ENCODE measurements around the gene RNF113B. TPM values are rescaled to one million over a fixed set of nuclear protein-coding genes. Genes with fewer than 3 reads are reported as not detected.

Gene RNF113B
- not detected for total RNA-seq
- long read RNA-seq: 0 reads

GRCh38 chr13:98176777-98177608 lies at the start of gene RNF113B:
Gene RNF113B (minus strand): TSS chr13:98177269. CDS start chr13:98177236, 33 bp downstream.
- no peak for DNase-seq (ENCODE audit: low spot score)

GRCh38 chr13:98226496-98226895 lies 49.4 kb upstream of the RNF113B start:
- DNase-seq (ENCODE audit: low spot score): no peak

GRCh38 chr13:98225036-98225940 lies 48.2 kb upstream of the RNF113B start:
- no peak for DNase-seq (ENCODE audit: low spot score)

- no peak for DNase-seq (ENCODE audit: low spot score)
Observed at GRCh38 chr13:98224557-98224956, 47.5 kb upstream of the RNF113B start.

- DNase-seq (ENCODE audit: low spot score): no peak
Observed at GRCh38 chr13:98223741-98224140, 46.7 kb upstream of the RNF113B start.

GRCh38 chr13:98222816-98223215 lies 45.7 kb upstream of the RNF113B start:
- DNase-seq (ENCODE audit: low spot score): no peak

- no peak for DNase-seq (ENCODE audit: low spot score)
Observed at GRCh38 chr13:98222081-98222554, 45.0 kb upstream of the RNF113B start.

- DNase-seq (ENCODE audit: low spot score): no peak
Observed at GRCh38 chr13:98221234-98221633, 44.2 kb upstream of the RNF113B start.

GRCh38 chr13:98220271-98220791 lies 43.3 kb upstream of the RNF113B start:
- no peak for DNase-seq (ENCODE audit: low spot score)

- DNase-seq (ENCODE audit: low spot score): no peak
Observed at GRCh38 chr13:98219685-98220084, 42.6 kb upstream of the RNF113B start.

GRCh38 chr13:98217597-98217996 lies 40.5 kb upstream of the RNF113B start:
- DNase-seq (ENCODE audit: low spot score): no peak

- no peak for DNase-seq (ENCODE audit: low spot score)
Observed at GRCh38 chr13:98216711-98217285, 39.7 kb upstream of the RNF113B start.

- DNase-seq (ENCODE audit: low spot score): no peak
Observed at GRCh38 chr13:98216135-98216565, 39.1 kb upstream of the RNF113B start.

- DNase-seq (ENCODE audit: low spot score): no peak
Observed at GRCh38 chr13:98215508-98215907, 38.4 kb upstream of the RNF113B start.

GRCh38 chr13:98214707-98215106 lies 37.6 kb upstream of the RNF113B start:
- DNase-seq (ENCODE audit: low spot score): no peak

- no peak for DNase-seq (ENCODE audit: low spot score)
Observed at GRCh38 chr13:98214008-98214643, 37.1 kb upstream of the RNF113B start.

- DNase-seq (ENCODE audit: low spot score): no peak
Observed at GRCh38 chr13:98213354-98213753, 36.3 kb upstream of the RNF113B start.

GRCh38 chr13:98212763-98213162 lies 35.7 kb upstream of the RNF113B start:
- no peak for DNase-seq (ENCODE audit: low spot score)

- no peak for DNase-seq (ENCODE audit: low spot score)
Observed at GRCh38 chr13:98208606-98209005, 31.5 kb upstream of the RNF113B start.

GRCh38 chr13:98207416-98207815 lies 30.3 kb upstream of the RNF113B start:
- no peak for DNase-seq (ENCODE audit: low spot score)

- no peak for DNase-seq (ENCODE audit: low spot score)
Observed at GRCh38 chr13:98206946-98207345, 29.9 kb upstream of the RNF113B start.

Measured in mesenteric fat pad (tissue), 1 donor.